ENCODE data around the gene MKX.

The MKX gene

DNA sequence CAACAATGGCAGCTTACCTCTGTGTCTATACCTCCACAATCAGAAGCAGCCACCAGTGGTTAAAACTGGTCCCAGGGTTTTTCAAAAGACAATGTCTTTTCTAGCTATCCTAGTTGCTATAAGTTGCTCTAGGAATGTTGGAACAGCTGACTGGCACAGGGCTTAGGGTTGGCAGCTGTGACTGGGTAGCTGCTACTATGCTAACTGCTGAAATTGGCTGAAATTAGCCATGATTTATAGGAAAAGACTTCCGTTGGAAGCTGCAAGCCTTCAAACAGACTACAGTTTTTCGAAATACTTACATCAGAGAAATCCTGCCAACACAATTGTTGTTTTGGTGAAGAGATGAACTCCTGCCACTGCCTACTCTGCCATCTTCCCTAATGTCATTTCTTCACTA is 102.3 kb downstream of the MKX start:
- no peak for DNase-seq

DNA sequence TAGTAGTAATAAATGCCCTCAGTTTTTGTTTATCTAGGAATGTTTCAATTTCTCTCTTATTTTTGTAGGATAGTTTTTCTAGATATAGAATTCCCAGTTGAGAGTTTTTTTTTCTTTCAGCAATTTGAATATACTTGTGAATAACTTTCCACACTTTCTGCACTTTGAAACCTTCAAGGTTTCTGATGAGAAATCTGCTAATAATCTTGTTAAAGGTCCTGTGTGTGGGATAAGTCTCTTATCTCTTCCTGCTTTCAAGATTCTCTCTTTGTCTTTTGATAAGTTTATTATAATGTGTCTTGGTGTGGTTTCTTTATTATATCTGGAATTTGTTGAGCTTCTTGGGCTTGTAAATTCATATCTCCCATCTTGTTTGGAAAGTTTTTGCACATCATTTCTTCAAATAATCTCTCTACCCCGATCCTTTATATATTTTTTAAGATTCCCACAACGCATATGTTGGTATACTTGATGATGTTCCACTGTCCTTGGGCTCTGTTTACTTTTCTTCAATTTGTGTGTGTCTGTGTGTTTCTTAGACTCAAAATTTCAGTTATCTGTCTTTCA is 103.5 kb downstream of the MKX start:
- DNase-seq, result no peak

DNA sequence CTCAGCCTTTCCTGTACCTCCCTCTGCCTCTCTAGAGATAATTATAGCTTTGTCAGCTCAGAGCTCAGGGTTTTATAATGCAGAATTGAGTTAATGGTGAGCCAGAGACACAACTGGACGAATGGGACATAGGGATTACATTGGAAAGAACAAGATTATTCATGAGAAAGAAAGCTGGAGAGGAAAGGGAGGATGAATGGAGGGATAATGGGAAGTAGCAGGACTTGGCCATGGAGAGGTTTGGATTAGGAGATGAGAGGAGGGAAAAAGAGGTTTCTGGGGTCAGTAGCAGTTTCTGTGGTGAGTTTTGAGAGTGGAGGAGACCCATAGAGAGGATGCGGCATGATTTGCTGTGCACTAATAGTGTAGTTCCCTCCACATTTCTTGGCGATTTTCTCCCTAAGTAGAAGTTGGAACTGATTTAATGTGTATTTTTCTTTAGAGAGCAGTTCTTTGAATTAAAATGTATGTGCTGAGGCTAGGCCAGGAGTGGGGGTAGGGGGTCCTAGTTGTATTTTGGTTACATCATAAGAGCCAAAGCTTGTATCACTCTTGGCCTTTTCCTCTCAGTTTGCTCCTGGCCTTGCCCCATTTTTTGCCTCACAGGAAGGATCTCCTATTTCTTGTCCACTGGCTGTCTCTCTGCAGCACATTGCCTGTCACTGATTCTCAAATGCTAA is 107.4 kb downstream of the MKX start:
- DNase-seq, result no peak

DNA sequence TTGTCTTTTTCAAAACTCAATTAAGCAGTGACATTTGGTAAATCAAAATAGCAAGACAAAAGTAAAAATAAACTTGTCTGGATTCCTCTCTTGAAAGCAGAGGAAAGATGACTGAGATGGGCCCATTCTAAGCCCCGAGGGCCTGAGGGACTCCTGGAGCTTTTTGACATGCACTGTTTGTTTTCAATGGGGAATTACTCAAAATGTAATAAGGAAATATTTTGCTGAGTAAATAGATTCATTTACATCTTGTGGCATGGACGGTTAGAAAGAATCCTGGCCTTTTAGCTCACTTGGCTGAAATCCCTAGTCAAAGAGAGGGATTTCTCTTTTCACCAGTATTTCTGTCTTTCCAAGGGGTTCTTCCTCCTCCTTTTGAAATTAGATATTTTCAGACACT is 108.0 kb downstream of the MKX start:
- no peak for DNase-seq

DNA sequence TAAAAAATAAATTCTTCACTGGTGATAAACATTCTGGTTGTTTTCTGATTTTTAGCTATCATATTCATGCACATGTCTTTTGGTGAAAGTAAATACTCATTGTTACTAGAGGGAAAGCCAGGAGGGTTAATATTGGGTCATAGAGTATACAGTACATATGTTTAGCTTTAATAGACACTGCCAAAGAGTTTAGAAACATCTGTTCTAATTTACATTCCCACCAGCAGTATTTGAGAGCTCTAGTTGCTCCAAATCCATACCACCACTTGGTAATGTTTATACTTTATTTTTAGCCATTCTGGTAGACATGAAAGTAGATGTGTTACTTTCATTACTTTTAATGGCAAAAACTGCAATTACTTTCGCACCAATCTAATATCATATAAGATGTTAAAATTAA is 108.8 kb downstream of the MKX start:
- DNase-seq, result no peak

DNA sequence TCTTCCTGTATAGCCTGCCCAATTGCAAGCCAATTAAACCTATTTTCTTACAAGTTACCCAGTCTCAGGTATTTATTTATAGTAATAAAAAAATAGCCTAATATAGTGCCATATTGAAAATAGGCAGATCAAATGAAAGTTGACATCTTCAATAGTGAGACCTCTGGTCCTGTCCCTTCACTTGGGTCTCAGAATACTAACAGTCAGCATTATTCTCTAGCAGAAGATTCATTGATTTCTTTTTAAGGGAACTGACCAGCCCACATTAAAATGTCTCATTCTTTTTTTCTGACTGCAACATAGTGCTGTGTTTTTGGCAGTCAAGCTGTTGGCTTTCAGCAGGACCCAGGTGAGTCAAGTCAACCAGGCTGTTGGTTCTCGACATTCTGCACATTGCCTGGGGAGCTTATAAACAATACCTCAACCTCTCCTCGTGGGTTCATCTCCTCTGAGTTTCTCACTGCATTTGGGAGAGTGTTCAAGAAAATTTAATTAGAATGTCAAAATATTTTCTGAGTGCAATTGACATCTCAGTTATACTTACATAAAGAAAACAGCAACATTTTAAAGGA is 109.8 kb downstream of the MKX start:
- DNase-seq, result no peak

DNA sequence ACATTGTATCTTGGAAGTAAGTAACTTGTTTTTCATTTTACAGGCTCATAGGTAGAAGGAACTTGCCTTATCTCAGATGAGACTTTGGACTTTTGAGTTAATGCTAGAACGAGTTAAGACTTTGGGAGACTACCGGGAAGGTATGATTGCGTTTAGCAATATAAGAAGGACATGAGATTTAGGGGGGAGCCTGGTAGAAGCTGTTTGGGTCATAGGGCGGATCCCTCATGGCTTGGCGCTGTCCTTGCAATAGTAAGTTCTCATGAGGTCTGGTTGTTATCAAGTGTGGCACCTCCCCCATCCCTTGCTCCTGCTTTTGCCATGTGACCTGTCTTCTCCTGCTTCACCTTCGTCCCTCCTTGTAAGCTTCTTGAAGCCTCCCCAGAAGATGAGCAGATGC is 110.3 kb downstream of the MKX start:
- no peak for DNase-seq

DNA sequence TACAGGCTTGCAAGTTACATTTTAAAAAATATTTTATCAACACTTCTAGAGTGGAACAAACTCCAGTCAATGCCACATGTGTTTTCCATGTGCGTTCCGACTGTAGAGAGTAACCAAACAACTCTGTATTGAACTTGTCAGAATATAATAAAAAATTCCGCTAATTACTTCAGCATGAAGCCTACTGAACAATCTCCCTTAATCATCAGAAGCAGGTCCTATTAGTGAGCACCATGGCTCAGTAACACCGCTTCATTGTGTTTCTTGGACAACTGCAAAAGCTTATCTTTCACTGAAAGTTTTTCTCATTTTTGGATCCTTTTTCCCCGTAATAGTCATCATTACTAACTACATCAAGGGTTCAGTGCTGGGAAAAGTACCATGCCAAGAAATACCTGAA is 117.0 kb downstream of the MKX start:
- no peak for DNase-seq

DNA sequence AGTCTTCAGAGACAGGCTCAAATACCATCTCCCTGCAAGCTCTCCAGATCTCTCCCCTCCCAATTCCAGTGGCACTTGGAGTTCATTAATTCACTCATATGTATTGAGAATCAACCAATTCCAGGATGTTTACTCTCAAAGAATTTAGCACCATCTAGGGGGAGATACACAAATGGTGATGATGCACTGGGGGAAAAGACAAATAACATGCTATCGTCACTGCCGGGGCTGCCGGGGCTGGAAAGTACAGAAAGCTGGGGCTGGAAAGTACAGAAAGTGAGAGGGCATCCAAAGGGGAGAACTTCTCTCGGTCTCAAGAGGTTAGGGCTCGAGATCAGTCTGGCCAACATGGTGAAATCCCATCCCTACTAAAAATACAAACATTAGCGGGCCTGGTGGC is 118.7 kb downstream of the MKX start:
- DNase-seq, result no peak

DNA sequence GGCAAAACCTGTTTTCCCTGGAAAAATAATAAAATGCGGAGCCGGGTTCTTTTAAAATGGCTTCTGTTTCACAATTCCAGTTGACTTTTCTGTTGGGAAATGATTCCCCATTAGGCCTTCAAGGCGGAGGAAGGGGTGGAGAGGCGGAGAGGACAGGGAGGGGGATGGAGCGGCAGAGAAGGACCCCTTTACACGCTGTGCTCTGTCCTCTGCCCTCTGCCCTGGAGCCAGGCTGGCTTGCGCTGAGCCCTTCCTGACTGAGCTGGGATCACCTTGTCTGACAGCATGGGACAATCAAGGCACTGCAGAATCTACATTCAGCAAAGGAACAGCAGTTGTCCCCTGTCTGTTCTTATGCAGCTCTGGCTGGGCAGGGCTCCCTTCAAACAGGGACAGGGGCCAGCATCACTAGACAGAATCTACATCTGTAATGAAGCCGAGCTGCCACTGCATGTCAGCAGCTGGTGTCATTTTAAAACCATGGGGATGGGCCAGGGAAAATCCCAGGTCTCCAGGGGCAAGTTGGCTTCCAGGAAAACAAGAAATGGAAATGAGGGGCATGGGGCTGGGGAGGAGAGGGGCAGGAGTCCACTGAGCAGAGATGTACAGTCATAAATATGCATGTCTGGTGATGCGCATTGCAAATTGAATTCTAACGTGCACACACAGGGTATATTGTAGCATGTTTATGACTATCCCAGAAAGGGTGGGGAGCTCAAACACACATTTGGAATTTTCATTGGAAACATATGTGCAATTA is 120.0 kb downstream of the MKX start:
- no peak for DNase-seq

DNA sequence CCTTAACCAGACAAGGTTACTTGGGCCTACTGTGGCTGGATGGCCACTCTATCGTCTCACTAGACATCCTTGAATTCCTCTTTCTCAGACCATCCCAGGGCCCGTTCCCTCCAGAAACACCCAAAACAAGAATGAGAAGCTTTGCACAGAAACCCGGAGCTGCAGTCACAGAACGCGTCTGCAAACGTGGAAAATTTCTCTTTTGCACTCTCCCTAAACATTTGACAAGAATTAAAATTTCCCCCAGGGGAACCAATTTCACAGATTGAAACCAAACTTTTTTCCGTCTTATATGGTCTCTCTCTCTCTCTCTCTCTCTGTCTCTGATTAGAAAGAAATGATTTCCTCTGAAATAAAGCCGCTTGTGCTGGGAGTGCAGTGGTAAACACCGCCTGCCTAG is 120.7 kb downstream of the MKX start:
- no peak for DNase-seq

Data from activated T-cell treated with anti-CD3 and anti-CD28 coated beads for 4 hours (primary cell).